ENCODE measurements around the gene CCDC92. TPM values are rescaled to one million over a fixed set of nuclear protein-coding genes. Genes with fewer than 3 reads are reported as not detected.
A peak's percentile ranks its signal among the peaks of the same experiment; 100 is the strongest.

The CCDC92 gene
- total and polyA plus RNA-seq, 2 of the 13 experiments (the other 11 are each of a cell fraction or from before 2014, with no cell fraction given) = 5.4 to 14.7 TPM

DNA sequence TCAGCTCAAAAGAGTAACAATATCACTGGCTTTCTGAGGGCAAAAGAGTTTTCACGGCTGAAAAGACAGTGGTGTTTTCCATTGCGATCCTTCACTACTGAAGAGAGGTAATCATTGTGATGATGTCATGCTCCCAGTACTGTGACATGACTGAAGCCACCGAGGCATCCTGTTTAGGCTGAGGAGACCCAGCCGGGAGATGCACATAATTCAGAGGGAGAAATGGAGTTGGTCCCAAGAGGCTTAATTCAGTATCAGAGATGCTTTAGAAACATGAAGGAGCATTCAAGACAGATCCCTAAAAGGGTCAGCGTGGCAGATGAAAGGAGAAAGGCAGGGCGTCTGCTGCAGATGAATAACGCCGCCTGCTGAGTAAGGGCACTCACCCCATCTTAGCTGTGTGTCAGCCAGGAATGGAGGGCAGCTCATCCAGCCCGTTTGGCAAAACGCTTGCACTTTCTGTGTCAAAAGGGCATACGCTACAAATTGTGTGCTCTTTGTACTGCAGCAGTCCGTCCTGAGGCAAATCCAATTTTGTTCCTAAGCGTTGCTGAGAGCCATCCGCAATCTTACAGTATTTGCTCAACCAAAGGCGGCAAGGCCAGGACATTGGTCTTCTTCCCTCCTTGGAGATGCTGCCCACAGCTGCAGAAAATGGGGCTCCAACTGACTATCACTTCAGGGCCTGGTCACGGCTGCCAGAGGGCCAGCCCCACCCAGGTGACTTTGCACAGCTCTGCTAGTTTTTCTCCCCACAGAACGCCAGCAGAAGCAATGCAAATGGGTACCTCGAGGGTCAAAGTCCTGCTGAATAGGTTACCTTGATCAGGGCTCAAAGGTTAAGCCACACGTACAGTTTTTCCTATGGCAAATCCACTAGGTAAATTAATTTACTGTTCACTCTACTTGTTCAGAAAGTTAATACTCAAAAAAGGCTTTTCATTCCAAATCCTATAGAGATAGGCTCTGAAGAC, 23.5 kb downstream of the CCDC92 start (continued):
- TF ChIP-seq ZNF225 (CRISPR knock-in tag; IDR thresholded peaks at IDR 0.05) (no peak), ZNF337 (CRISPR knock-in tag; IDR thresholded peaks at IDR 0.05; ENCODE audit: borderline replicate concordance, low read depth) (no peak), EZH2 (conservative IDR thresholded peaks at IDR 0.05; ENCODE audit: low read depth, low read length) (no peak), ZNF672 (CRISPR knock-in tag; IDR thresholded peaks at IDR 0.05) (no peak), ZNF780A (CRISPR knock-in tag; IDR thresholded peaks at IDR 0.05) (no peak), HCFC1 (IDR thresholded peaks at IDR 0.05; ENCODE audit: low read depth, low read length) (no peak), SP140L (CRISPR knock-in tag; IDR thresholded peaks at IDR 0.05; ENCODE audit: borderline replicate concordance) (no peak), HNF4A (CRISPR knock-in tag; IDR thresholded peaks at IDR 0.05) (peak; percentile 93), HNF4G (IDR thresholded peaks at IDR 0.05; ENCODE audit: borderline replicate concordance, low read depth, low read length) (peak; percentile 94), HNF4G (CRISPR knock-in tag; IDR thresholded peaks at IDR 0.05; ENCODE audit: borderline replicate concordance, low read depth) (peak; percentile 97), ZSCAN31 (CRISPR knock-in tag; IDR thresholded peaks at IDR 0.05; ENCODE audit: low read depth) (0 out of 2 replicates have a peak, but pooled peaks have one; percentile 47), ZMYM2 (CRISPR knock-in tag; IDR thresholded peaks at IDR 0.05) (peak; percentile 57), ZNF552 (CRISPR knock-in tag; IDR thresholded peaks at IDR 0.05; ENCODE audit: borderline replicate concordance) (no peak), ZNF614 (CRISPR knock-in tag; IDR thresholded peaks at IDR 0.05; ENCODE audit: borderline replicate concordance) (no peak), XBP1 (CRISPR knock-in tag; IDR thresholded peaks at IDR 0.05) (no peak), ZNF891 (CRISPR knock-in tag; IDR thresholded peaks at IDR 0.05) (no peak), ZNF589 (CRISPR knock-in tag; conservative IDR thresholded peaks at IDR 0.05) (no peak), CEBPB (IDR thresholded peaks at IDR 0.05; ENCODE audit: borderline replicate concordance, low read depth, low read length) (no peak), ZIK1 (CRISPR knock-in tag; IDR thresholded peaks at IDR 0.05; ENCODE audit: borderline replicate concordance, low read depth) (no peak), IRF2 (CRISPR knock-in tag; IDR thresholded peaks at IDR 0.05) (no peak), DNMT1 (CRISPR knock-in tag; IDR thresholded peaks at IDR 0.05) (no peak), FOXK1 (CRISPR knock-in tag; IDR thresholded peaks at IDR 0.05; ENCODE audit: borderline replicate concordance, low read depth) (no peak), TBX3 (IDR thresholded peaks at IDR 0.05; ENCODE audit: borderline replicate concordance) (no peak)
- TF ChIP-seq, protein P1, sequence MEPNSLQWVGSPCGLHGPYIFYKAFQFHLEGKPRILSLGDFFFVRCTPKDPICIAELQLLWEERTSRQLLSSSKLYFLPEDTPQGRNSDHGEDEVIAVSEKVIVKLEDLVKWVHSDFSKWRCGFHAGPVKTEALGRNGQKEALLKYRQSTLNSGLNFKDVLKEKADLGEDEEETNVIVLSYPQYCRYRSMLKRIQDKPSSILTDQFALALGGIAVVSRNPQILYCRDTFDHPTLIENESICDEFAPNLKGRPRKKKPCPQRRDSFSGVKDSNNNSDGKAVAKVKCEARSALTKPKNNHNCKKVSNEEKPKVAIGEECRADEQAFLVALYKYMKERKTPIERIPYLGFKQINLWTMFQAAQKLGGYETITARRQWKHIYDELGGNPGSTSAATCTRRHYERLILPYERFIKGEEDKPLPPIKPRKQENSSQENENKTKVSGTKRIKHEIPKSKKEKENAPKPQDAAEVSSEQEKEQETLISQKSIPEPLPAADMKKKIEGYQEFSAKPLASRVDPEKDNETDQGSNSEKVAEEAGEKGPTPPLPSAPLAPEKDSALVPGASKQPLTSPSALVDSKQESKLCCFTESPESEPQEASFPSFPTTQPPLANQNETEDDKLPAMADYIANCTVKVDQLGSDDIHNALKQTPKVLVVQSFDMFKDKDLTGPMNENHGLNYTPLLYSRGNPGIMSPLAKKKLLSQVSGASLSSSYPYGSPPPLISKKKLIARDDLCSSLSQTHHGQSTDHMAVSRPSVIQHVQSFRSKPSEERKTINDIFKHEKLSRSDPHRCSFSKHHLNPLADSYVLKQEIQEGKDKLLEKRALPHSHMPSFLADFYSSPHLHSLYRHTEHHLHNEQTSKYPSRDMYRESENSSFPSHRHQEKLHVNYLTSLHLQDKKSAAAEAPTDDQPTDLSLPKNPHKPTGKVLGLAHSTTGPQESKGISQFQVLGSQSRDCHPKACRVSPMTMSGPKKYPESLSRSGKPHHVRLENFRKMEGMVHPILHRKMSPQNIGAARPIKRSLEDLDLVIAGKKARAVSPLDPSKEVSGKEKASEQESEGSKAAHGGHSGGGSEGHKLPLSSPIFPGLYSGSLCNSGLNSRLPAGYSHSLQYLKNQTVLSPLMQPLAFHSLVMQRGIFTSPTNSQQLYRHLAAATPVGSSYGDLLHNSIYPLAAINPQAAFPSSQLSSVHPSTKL (CRISPR knock-in tag; IDR thresholded peaks at IDR 0.05) = peak; percentile 59
- TF ChIP-seq, protein P2, sequence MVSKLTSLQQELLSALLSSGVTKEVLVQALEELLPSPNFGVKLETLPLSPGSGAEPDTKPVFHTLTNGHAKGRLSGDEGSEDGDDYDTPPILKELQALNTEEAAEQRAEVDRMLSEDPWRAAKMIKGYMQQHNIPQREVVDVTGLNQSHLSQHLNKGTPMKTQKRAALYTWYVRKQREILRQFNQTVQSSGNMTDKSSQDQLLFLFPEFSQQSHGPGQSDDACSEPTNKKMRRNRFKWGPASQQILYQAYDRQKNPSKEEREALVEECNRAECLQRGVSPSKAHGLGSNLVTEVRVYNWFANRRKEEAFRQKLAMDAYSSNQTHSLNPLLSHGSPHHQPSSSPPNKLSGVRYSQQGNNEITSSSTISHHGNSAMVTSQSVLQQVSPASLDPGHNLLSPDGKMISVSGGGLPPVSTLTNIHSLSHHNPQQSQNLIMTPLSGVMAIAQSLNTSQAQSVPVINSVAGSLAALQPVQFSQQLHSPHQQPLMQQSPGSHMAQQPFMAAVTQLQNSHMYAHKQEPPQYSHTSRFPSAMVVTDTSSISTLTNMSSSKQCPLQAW (CRISPR knock-in tag; IDR thresholded peaks at IDR 0.05) = no peak

All from HepG2 (cell line).